Measurements from ENCODE around the gene GTSE1.

DNA sequence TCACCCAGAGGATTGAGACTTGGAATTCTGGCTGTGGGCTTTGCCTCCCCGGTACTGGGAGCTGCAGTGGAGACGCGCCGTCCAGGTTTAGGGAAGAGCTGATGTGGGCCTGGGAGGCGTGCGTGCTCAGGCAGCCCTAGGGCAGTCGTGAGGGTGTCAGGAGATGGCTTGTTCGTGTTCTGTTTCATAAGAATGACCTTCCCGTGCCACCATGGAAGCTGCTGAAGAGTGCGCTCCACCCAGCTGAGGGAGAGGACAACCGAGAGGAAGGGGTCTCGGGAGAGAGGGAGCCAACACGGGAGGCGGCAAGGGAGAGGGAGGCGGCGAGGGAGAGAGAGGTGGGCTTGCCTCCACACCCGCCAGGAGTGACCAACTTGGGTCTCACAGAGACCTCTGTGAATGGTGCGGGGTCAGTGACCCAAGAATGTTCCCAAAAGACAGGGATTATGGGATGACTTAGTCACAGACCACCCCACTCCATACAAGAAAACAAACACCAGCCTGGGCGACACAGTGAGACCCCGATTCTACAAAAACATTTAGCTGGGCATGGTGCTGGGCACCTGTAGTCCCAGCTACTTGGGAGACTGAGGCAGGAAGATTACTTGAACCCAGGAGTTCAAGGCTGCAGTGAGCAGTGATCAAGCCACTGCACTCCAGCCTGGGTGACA lies 24.2 kb downstream of the GTSE1 start:
- no peak for TF ChIP-seq TAF1 (IDR thresholded peaks at IDR 0.05; ENCODE audit: borderline replicate concordance, insufficient read depth, low read length)
- TF ChIP-seq POLR2AphosphoS5 (IDR thresholded peaks at IDR 0.05; ENCODE audit: low read depth, low read length): no peak
- TF ChIP-seq, protein P1, sequence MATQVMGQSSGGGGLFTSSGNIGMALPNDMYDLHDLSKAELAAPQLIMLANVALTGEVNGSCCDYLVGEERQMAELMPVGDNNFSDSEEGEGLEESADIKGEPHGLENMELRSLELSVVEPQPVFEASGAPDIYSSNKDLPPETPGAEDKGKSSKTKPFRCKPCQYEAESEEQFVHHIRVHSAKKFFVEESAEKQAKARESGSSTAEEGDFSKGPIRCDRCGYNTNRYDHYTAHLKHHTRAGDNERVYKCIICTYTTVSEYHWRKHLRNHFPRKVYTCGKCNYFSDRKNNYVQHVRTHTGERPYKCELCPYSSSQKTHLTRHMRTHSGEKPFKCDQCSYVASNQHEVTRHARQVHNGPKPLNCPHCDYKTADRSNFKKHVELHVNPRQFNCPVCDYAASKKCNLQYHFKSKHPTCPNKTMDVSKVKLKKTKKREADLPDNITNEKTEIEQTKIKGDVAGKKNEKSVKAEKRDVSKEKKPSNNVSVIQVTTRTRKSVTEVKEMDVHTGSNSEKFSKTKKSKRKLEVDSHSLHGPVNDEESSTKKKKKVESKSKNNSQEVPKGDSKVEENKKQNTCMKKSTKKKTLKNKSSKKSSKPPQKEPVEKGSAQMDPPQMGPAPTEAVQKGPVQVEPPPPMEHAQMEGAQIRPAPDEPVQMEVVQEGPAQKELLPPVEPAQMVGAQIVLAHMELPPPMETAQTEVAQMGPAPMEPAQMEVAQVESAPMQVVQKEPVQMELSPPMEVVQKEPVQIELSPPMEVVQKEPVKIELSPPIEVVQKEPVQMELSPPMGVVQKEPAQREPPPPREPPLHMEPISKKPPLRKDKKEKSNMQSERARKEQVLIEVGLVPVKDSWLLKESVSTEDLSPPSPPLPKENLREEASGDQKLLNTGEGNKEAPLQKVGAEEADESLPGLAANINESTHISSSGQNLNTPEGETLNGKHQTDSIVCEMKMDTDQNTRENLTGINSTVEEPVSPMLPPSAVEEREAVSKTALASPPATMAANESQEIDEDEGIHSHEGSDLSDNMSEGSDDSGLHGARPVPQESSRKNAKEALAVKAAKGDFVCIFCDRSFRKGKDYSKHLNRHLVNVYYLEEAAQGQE (IDR thresholded peaks at IDR 0.05; ENCODE audit: insufficient read depth in 1 of 2, low read depth in 2 of 2, low read length in 2 of 2): no peak
